GM21576 (cell line): ENCODE measurements around the gene RAMP3.
"Not testable (repeated sequence)": the region's sequence is repeated elsewhere in the genome, so short reads cannot be mapped to it uniquely, and the experiment has no call there.

ENCODE experiments used
- ATAC-seq: cut with Tn5 transposase; IDR thresholded peaks from one replicate; pipeline ENCODE4 v1.9.1; 2021; ENCODE audit warnings: mild to moderate bottlenecking, moderate library complexity; ENCODE audit not compliant: unreplicated experiment

The RAMP3 gene

GRCh38 chr7:45156516-45157272 is 897 bp upstream of the RAMP3 start:
- ATAC-seq, result no peak

GRCh38 chr7:45157286-45157652 is 322 bp upstream of the RAMP3 start:
- ATAC-seq, result no peak

- no peak for ATAC-seq
Measured at GRCh38 chr7:45158471-45158870, 880 bp downstream of the RAMP3 start.

- no peak for ATAC-seq
Measured at GRCh38 chr7:45159296-45159695, 1.7 kb downstream of the RAMP3 start.

- no peak for ATAC-seq
Measured at GRCh38 chr7:45160417-45160881, 2.9 kb downstream of the RAMP3 start.

- ATAC-seq, result no peak
Measured at GRCh38 chr7:45161138-45161537, 3.5 kb downstream of the RAMP3 start.

GRCh38 chr7:45161842-45162241 is 4.3 kb downstream of the RAMP3 start:
- ATAC-seq, result no peak

- no peak for ATAC-seq
Measured at GRCh38 chr7:45162311-45162845, 4.8 kb downstream of the RAMP3 start.

- no peak for ATAC-seq
Measured at GRCh38 chr7:45162943-45163691, 5.5 kb downstream of the RAMP3 start.

GRCh38 chr7:45163692-45164052 is 6.1 kb downstream of the RAMP3 start:
- ATAC-seq, result no peak

GRCh38 chr7:45164271-45164670 is 6.7 kb downstream of the RAMP3 start:
- not testable (repeated sequence) for ATAC-seq

- no peak for ATAC-seq
Measured at GRCh38 chr7:45165857-45166256, 8.3 kb downstream of the RAMP3 start.

- no peak for ATAC-seq
Measured at GRCh38 chr7:45171946-45172345, 14.4 kb downstream of the RAMP3 start.

- ATAC-seq, result no peak
Measured at GRCh38 chr7:45173596-45174327, 16.2 kb downstream of the RAMP3 start.

GRCh38 chr7:45174328-45174610 is 16.7 kb downstream of the RAMP3 start:
- ATAC-seq, result no peak

GRCh38 chr7:45174966-45175765 is 17.6 kb downstream of the RAMP3 start:
- ATAC-seq, result no peak

- no peak for ATAC-seq
Measured at GRCh38 chr7:45176091-45176490, 18.5 kb downstream of the RAMP3 start.

- ATAC-seq, result no peak
Measured at GRCh38 chr7:45176886-45177731, 19.5 kb downstream of the RAMP3 start.

GRCh38 chr7:45177801-45178200 is 20.2 kb downstream of the RAMP3 start:
- no peak for ATAC-seq
